Caki2 (cell line): ENCODE measurements around the gene CCND1. TPM values are rescaled to one million over a fixed set of nuclear protein-coding genes. Genes with fewer than 3 reads are reported as not detected.
A peak's percentile ranks its signal among the peaks of the same experiment; 100 is the strongest.

Source experiments
- DNase-seq: peaks from one replicate; pipeline ENCODE4 v3.0.0-alpha.2; 2015; ENCODE audit warnings: low read depth
- in situ Hi-C: cut with HindIII; loops from 2 replicates; pipeline ENCODE4 v1.10.0; 2016; ENCODE audit warnings: low sequenced_read_pairs, low pct_unique_long_range_greater_than_20kb, mixed read lengths
- total RNA-seq: library from RNA; depleted of rRNA; stranded (reverse); fragments of >200 nt; shearing (Covaris generic); gene quantifications from 2 replicates; pipeline ENCODE4 v1.2.3, GENCODE V29; 2014; ENCODE audit warnings: low replicate concordance

Gene CCND1
- total RNA-seq, 1 experiment from 2014 or later: 122 TPM

- DNase-seq: no peak
- in situ Hi-C loops: no loop called here
These were observed 8.0 kb downstream of the CCND1 start for GRCh38 chr11:69648679-69649575.

GRCh38 chr11:69649576-69649900 is 8.6 kb downstream of the CCND1 start:
- in situ Hi-C loops: no loop called here
- DNase-seq: no peak

GRCh38 chr11:69650081-69650831 is 9.3 kb downstream of the CCND1 start:
- in situ Hi-C loops: loop anchor here (25.0 kb wide), 1 partner anchor 538 kb away; no protein-coding TSS in a partner anchor
- DNase-seq: no peak

- DNase-seq: no peak
- in situ Hi-C loops: loop anchor here (25.0 kb wide), 1 partner anchor 539 kb away; no protein-coding TSS in a partner anchor
These were observed 9.9 kb downstream of the CCND1 start for GRCh38 chr11:69650832-69651344.

GRCh38 chr11:69651834-69652620 is 11.1 kb downstream of the CCND1 start:
- DNase-seq: no peak
- in situ Hi-C loops: loop anchor here (25.0 kb wide), 1 partner anchor 540 kb away; no protein-coding TSS in a partner anchor

GRCh38 chr11:69652999-69653398 is 12.0 kb downstream of the CCND1 start:
- in situ Hi-C loops: loop anchor here (25.0 kb wide), 1 partner anchor 541 kb away; no protein-coding TSS in a partner anchor
- no peak for DNase-seq

DNA sequence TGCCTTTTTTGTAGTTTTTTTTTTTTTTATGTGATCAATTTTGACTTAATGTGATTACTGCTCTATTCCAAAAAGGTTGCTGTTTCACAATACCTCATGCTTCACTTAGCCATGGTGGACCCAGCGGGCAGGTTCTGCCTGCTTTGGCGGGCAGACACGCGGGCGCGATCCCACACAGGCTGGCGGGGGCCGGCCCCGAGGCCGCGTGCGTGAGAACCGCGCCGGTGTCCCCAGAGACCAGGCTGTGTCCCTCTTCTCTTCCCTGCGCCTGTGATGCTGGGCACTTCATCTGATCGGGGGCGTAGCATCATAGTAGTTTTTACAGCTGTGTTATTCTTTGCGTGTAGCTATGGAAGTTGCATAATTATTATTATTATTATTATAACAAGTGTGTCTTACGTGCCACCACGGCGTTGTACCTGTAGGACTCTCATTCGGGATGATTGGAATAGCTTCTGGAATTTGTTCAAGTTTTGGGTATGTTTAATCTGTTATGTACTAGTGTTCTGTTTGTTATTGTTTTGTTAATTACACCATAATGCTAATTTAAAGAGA is 12.5 kb downstream of the CCND1 start:
- in situ Hi-C loops: loop anchor here (25.0 kb wide), 1 partner anchor 541 kb away; no protein-coding TSS in a partner anchor
- DNase-seq: no peak

GRCh38 chr11:69654001-69654659 is 13.2 kb downstream of the CCND1 start:
- in situ Hi-C loops: loop anchor here (25.0 kb wide), 1 partner anchor 542 kb away; no protein-coding TSS in a partner anchor
- DNase-seq: no peak

GRCh38 chr11:69654660-69655478 is 13.9 kb downstream of the CCND1 start:
- peak; percentile 95 for DNase-seq
- in situ Hi-C loops: loop anchor here (25.0 kb wide), 1 partner anchor 543 kb away; no protein-coding TSS in a partner anchor

GRCh38 chr11:69655479-69656428 is 14.8 kb downstream of the CCND1 start:
- DNase-seq: no peak
- in situ Hi-C loops: loop anchor here (25.0 kb wide), 1 partner anchor 543 kb away; no protein-coding TSS in a partner anchor

GRCh38 chr11:69656536-69657455 is 15.8 kb downstream of the CCND1 start:
- in situ Hi-C loops: loop anchor here (25.0 kb wide), 1 partner anchor 544 kb away; no protein-coding TSS in a partner anchor
- DNase-seq: no peak

- no peak for DNase-seq
- in situ Hi-C loops: loop anchor here (25.0 kb wide), 1 partner anchor 545 kb away; no protein-coding TSS in a partner anchor
These were observed 16.5 kb downstream of the CCND1 start for GRCh38 chr11:69657456-69657910.

- in situ Hi-C loops: loop anchor here (25.0 kb wide), 1 partner anchor 546 kb away; no protein-coding TSS in a partner anchor
- DNase-seq: no peak
These were observed 17.1 kb downstream of the CCND1 start for GRCh38 chr11:69657911-69658625.
